Nephron progenitor cell (in vitro differentiated cells): ENCODE results near the gene ZNF74.

ENCODE experiments used
- DNase-seq: peaks from one replicate; pipeline ENCODE4 v3.0.0; 2021
- H3K27ac Mint-ChIP-seq: 2 replicates; pipeline ENCODE4 v1.8.0; 2021; ENCODE audit warnings: mild to moderate bottlenecking, moderate library complexity, mixed read lengths
- H3K27me3 Mint-ChIP-seq: 2 replicates; pipeline ENCODE4 v1.8.0; 2021; ENCODE audit warnings: mild to moderate bottlenecking, low read depth, mixed read lengths; ENCODE audit not compliant: poor library complexity
- H3K36me3 Mint-ChIP-seq: 2 replicates; pipeline ENCODE4 v1.8.0; 2021; ENCODE audit warnings: low read depth, mixed read lengths
- H3K4me1 Mint-ChIP-seq: 2 replicates; pipeline ENCODE4 v1.8.0; 2021; ENCODE audit warnings: mixed read lengths
- H3K4me3 Mint-ChIP-seq: 2 replicates; pipeline ENCODE4 v1.8.0; 2021; ENCODE audit warnings: mild to moderate bottlenecking, moderate library complexity, mixed read lengths
- H3K9me3 Mint-ChIP-seq: 2 replicates; pipeline ENCODE4 v1.8.0; 2021; ENCODE audit warnings: mild to moderate bottlenecking, moderate library complexity, mixed read lengths
- CTCF ChIP-seq: fragments of 200-600 bp; sonication (generic); IDR thresholded peaks from 2 replicates; pipeline ENCODE4 v1.5.0; 2021; ENCODE audit warnings: antibody characterized with exemption

The ZNF74 gene

GRCh38 chr22:20380486-20380885 is 13.5 kb upstream of the ZNF74 start:
- Mint-ChIP-seq H3K36me3 (no peaks in the 10 kb centered on the region), H3K9me3 (no peaks in the 10 kb centered on the region), H3K4me3 (no peak overlapping the region), H3K27ac (no peak overlapping the region), H3K4me1 (no peaks in the 10 kb centered on the region), H3K27me3 (peaks cover 20% of the 10 kb centered on the region)
- DNase-seq, result no peak
- no peak for TF ChIP-seq CTCF

DNA sequence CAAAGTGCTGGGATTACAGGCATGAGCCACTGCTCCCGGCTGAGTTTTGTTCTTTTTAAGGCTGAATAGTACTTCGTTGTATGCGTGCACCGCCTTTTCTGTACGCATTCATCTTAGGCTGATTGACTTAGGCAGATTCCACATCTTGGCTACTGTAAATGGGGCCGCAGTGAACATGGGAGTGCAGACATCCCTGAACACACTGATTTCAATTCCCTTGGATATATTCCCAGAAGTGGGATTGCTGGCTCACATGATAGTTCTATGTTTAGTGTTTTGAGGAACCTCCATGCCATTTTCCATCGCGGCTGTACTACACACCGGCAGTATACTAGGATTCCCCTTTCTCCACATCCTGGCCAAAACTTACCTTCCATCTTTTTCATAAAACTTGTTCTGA is 10.4 kb upstream of the ZNF74 start:
- Mint-ChIP-seq H3K27ac (no peak overlapping the region), H3K4me1 (no peaks in the 10 kb centered on the region), H3K36me3 (no peaks in the 10 kb centered on the region), H3K9me3 (peaks cover 4% of the 10 kb centered on the region), H3K27me3 (peaks cover 22% of the 10 kb centered on the region), H3K4me3 (no peak overlapping the region)
- TF ChIP-seq CTCF, result no peak
- no peak for DNase-seq

DNA sequence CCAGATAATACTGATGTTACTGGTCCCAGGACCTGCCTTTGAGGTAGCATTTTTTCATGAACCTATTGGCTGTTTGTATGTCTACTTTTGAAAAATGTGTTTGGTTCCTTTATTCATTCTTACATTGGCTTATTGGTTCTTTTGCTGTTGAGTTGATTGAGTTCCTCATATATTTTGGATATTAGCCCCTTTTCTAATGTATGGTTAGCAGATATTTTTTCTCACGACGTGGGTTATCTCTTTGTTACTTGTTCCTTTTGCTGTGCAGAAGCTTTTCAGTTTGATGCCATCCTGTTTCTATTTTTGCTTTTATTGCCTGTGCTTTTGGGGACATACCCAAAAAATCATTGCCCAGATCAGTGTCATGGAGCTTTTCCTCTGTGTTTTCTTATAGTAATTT is 9.8 kb upstream of the ZNF74 start:
- H3K27me3 Mint-ChIP-seq, result peaks cover 26% of the 10 kb centered on the region
- no peak for DNase-seq
- no peaks in the 10 kb centered on the region for H3K36me3 Mint-ChIP-seq
- TF ChIP-seq CTCF, result no peak
- peaks cover 7% of the 10 kb centered on the region for H3K9me3 Mint-ChIP-seq
- H3K4me1 Mint-ChIP-seq, result no peaks in the 10 kb centered on the region
- H3K4me3 Mint-ChIP-seq, result no peak overlapping the region
- no peak overlapping the region for H3K27ac Mint-ChIP-seq

DNA sequence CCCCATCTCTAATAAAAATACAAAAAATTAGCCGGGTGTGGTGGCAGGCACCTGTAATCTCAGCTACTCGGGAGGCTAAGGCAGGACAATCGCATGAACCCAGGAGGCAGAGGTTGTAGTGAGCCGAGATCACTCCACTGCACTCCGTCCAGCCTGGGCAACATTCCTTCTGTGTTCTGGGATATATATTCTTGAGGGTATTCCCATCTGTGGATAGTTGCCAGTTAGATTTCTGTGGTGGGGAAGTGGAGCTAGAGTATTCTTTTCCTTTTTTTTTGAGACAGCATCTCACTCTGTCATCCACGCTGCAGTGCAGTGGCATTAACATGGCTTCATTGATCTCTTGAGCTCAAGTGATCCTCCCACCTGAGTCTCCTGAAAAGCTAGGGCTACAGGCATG is 9.1 kb upstream of the ZNF74 start:
- no peak overlapping the region for H3K4me3 Mint-ChIP-seq
- no peaks in the 10 kb centered on the region for H3K36me3 Mint-ChIP-seq
- peaks cover 33% of the 10 kb centered on the region for H3K27me3 Mint-ChIP-seq
- no peak for DNase-seq
- H3K27ac Mint-ChIP-seq, result no peak overlapping the region
- H3K4me1 Mint-ChIP-seq, result no peaks in the 10 kb centered on the region
- TF ChIP-seq CTCF, result no peak
- H3K9me3 Mint-ChIP-seq, result peaks cover 11% of the 10 kb centered on the region

DNA sequence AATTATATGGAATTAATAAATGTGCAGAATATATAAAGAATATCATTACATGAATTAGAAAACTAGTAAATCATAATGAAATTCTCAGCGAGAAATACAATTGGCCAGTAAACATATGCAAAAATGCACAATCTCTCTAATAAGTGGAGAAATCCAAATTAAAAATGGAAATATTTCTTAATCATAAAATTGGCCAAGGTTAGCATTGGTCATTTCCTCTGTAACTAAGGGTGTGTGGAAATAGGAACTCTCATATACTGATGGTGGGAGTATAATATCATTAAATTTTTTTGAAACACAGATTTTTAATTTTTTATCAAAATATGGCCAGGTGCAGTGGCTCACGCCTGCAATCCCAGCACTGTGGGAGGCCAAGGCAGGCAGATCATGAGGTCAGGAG is 7.6 kb upstream of the ZNF74 start:
- DNase-seq, result no peak
- TF ChIP-seq CTCF, result no peak
- peaks cover 45% of the 10 kb centered on the region for H3K27me3 Mint-ChIP-seq
- H3K9me3 Mint-ChIP-seq, result peaks cover 11% of the 10 kb centered on the region
- no peaks in the 10 kb centered on the region for H3K36me3 Mint-ChIP-seq
- H3K4me3 Mint-ChIP-seq, result no peak overlapping the region
- H3K4me1 Mint-ChIP-seq, result no peaks in the 10 kb centered on the region
- no peak overlapping the region for H3K27ac Mint-ChIP-seq

DNA sequence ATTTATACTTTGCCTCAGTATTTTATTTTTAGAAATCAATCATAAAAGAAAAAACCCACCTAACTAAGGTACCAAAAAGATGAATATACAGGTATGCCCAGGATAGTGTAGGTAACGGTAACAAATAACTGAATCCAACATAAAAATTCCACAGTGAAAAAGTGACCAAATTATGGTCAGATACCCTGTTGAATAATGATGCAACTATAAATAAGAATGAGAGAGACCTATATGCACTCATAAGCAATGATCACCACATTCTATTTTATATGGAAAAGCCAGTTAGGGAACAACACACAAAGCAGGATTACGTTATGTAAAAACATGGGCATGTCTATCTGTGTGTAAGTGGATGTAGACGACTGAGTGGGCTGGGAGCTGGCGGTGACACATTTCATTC is 7.0 kb upstream of the ZNF74 start:
- no peak for DNase-seq
- Mint-ChIP-seq H3K27ac (no peak overlapping the region), H3K4me1 (no peaks in the 10 kb centered on the region), H3K4me3 (no peak overlapping the region), H3K36me3 (no peaks in the 10 kb centered on the region), H3K27me3 (peaks cover 48% of the 10 kb centered on the region), H3K9me3 (peaks cover 11% of the 10 kb centered on the region)
- TF ChIP-seq CTCF, result no peak
